ENCODE data around the gene SHANK1. TPM values are rescaled to one million over a fixed set of nuclear protein-coding genes. Genes with fewer than 3 reads are reported as not detected.

The SHANK1 gene
- total and polyA plus RNA-seq, 2 donors from 2014 or later = 0.24 to 0.35 TPM

GRCh38 chr19:50745221-50745620 is 25.6 kb upstream of the SHANK1 start:
- H3K27me3 ChIP-seq (ENCODE audit: control insufficient read depth, insufficient read depth, low read length) = no peaks in the 10 kb centered on the region
- no peak overlapping the region for H3K4me3 ChIP-seq (ENCODE audit: low read length in 3 of 3)
- FAIRE-seq = no peak
- no peaks in the 10 kb centered on the region for H3K36me3 ChIP-seq (ENCODE audit: control insufficient read depth in 2 of 3, insufficient read depth in 3 of 3, low read length in 3 of 3)
- no peak for DNase-seq
- no peaks in the 10 kb centered on the region for H3K4me1 ChIP-seq (ENCODE audit: control insufficient read depth in 2 of 3, insufficient read depth in 2 of 3, low read depth in 1 of 3, low read length in 3 of 3)
- H3K9ac ChIP-seq (ENCODE audit: low read length in 3 of 3) = no peak overlapping the region
- TF ChIP-seq CTCF (IDR thresholded peaks at IDR 0.05; ENCODE audit: borderline replicate concordance, extremely low read depth, insufficient read depth) = no peak
- no peaks in the 10 kb centered on the region for H3K9me3 ChIP-seq (ENCODE audit: control insufficient read depth in 2 of 3, insufficient read depth in 1 of 3, low read length in 3 of 3)
- intact Hi-C loops (cut with DNase I) = no loop called here
- H3K27ac ChIP-seq (ENCODE audit: low read depth in 2 of 2, low read length in 2 of 2) = no peak overlapping the region

- Histone ChIP-seq H3K27ac (ENCODE audit: low read depth in 2 of 2, low read length in 2 of 2) (no peak overlapping the region), H3K36me3 (ENCODE audit: control insufficient read depth in 2 of 3, insufficient read depth in 3 of 3, low read length in 3 of 3) (no peaks in the 10 kb centered on the region), H3K4me1 (ENCODE audit: control insufficient read depth in 2 of 3, insufficient read depth in 2 of 3, low read depth in 1 of 3, low read length in 3 of 3) (no peaks in the 10 kb centered on the region), H3K9ac (ENCODE audit: low read length in 3 of 3) (no peak overlapping the region), H3K27me3 (ENCODE audit: control insufficient read depth, insufficient read depth, low read length) (no peaks in the 10 kb centered on the region), H3K4me3 (ENCODE audit: low read length in 3 of 3) (no peak overlapping the region), H3K9me3 (ENCODE audit: control insufficient read depth in 2 of 3, insufficient read depth in 1 of 3, low read length in 3 of 3) (no peaks in the 10 kb centered on the region)
- TF ChIP-seq CTCF (IDR thresholded peaks at IDR 0.05; ENCODE audit: borderline replicate concordance, extremely low read depth, insufficient read depth) = no peak
- intact Hi-C loops (cut with DNase I) = no loop called here
- FAIRE-seq (no peak), DNase-seq (no peak)
Measured at GRCh38 chr19:50743537-50743936, 23.9 kb upstream of the SHANK1 start.

GRCh38 chr19:50741179-50741933 is 21.8 kb upstream of the SHANK1 start:
- no peak for TF ChIP-seq CTCF (IDR thresholded peaks at IDR 0.05; ENCODE audit: borderline replicate concordance, extremely low read depth, insufficient read depth)
- H3K4me3 ChIP-seq (ENCODE audit: low read length in 3 of 3) = no peak overlapping the region
- no peak overlapping the region for H3K9ac ChIP-seq (ENCODE audit: low read length in 3 of 3)
- no peaks in the 10 kb centered on the region for H3K27me3 ChIP-seq (ENCODE audit: control insufficient read depth, insufficient read depth, low read length)
- H3K9me3 ChIP-seq (ENCODE audit: control insufficient read depth in 2 of 3, insufficient read depth in 1 of 3, low read length in 3 of 3) = no peaks in the 10 kb centered on the region
- no peak overlapping the region for H3K27ac ChIP-seq (ENCODE audit: low read depth in 2 of 2, low read length in 2 of 2)
- DNase-seq (no peak), FAIRE-seq (no peak)
- H3K4me1 ChIP-seq (ENCODE audit: control insufficient read depth in 2 of 3, insufficient read depth in 2 of 3, low read depth in 1 of 3, low read length in 3 of 3) = no peaks in the 10 kb centered on the region
- H3K36me3 ChIP-seq (ENCODE audit: control insufficient read depth in 2 of 3, insufficient read depth in 3 of 3, low read length in 3 of 3) = no peaks in the 10 kb centered on the region
- intact Hi-C loops (cut with DNase I) = no loop called here
